PC-9 (cell line): ENCODE results near the gene NUDT7. TPM values are rescaled to one million over a fixed set of nuclear protein-coding genes. Genes with fewer than 3 reads are reported as not detected.

Source experiments
- BruUV-seq: library from RNA; stranded (reverse); fragments of 400-500 nt; replicated peaks from 2 replicates; lab custom pipeline; 2021; lab: Mats Ljungman, UMichigan
- CTCF ChIA-PET: fragments of 300-600 bp; sonication (Branson Sonifier 250); formaldehyde crosslinking; loops from one replicate; lab custom pipeline; 2022; ENCODE audit warnings: antibody characterized with exemption; lab: Charles Lee
- POLR2A ChIA-PET: fragments of 300-600 bp; sonication (Branson Sonifier 250); formaldehyde crosslinking; loops from one replicate; lab custom pipeline; 2022; ENCODE audit warnings: antibody characterized with exemption; ENCODE audit not compliant: unreplicated experiment; lab: Charles Lee
- DNase-seq, 2 experiments: peaks; one replicate each; pipeline versions ENCODE4 v3.0.0 to v3.0.0-alpha.2; 2015 to 2022; ENCODE audit warnings: mixed read lengths in 1 of 2
- H2AFZ ChIP-seq: fragments of 200-600 bp; sonication (generic); 2 replicates; pipeline ENCODE4 v1.8.1; 2017; ENCODE audit warnings: antibody characterized with exemption
- H3F3A ChIP-seq: fragments of 200-600 bp; sonication (generic); 2 replicates; pipeline ENCODE4 v1.8.1; 2017; ENCODE audit warnings: antibody characterized with exemption, mild to moderate bottlenecking, low read depth; ENCODE audit not compliant: insufficient read depth
- H3K27ac ChIP-seq: fragments of 200-600 bp; sonication (generic); 2 replicates; pipeline ENCODE4 v1.6.1; 2016; ENCODE audit warnings: mixed run types
- H3K27me3 ChIP-seq: fragments of 200-600 bp; sonication (generic); 2 replicates; pipeline ENCODE4 v1.6.1; 2016; ENCODE audit warnings: low read depth, mixed run types; ENCODE audit not compliant: insufficient read depth
- H3K36me3 ChIP-seq: fragments of 200-600 bp; sonication (generic); 2 replicates; pipeline ENCODE4 v1.6.1; 2016; ENCODE audit warnings: low read depth, mixed run types
- H3K4me1 ChIP-seq: fragments of 200-600 bp; sonication (generic); replicated peaks from 2 replicates; pipeline ENCODE4 v1.6.1; 2016; ENCODE audit warnings: mixed run types; ENCODE audit not compliant: insufficient read depth
- H3K4me2 ChIP-seq: fragments of 200-600 bp; sonication (generic); 2 replicates; pipeline ENCODE4 v1.6.1; 2017; ENCODE audit warnings: mixed run types
- H3K4me3 ChIP-seq: fragments of 200-600 bp; sonication (generic); 2 replicates; pipeline ENCODE4 v1.6.1; 2016; ENCODE audit warnings: mixed run types
- H3K79me2 ChIP-seq: fragments of 200-600 bp; sonication (generic); 2 replicates; pipeline ENCODE4 v1.6.1; 2017; ENCODE audit warnings: low read depth, mixed run types
- H3K9me2 ChIP-seq: fragments of 200-600 bp; sonication (generic); 2 replicates; pipeline ENCODE4 v1.8.1; 2017; ENCODE audit warnings: mild to moderate bottlenecking; ENCODE audit not compliant: insufficient read depth
- H3K9me3 ChIP-seq: fragments of 200-600 bp; sonication (generic); 2 replicates; pipeline ENCODE4 v1.8.1; 2016; ENCODE audit warnings: low read depth; ENCODE audit not compliant: insufficient read depth
- H4K20me1 ChIP-seq: fragments of 200-600 bp; sonication (generic); 2 replicates; pipeline ENCODE4 v1.8.1; 2017; ENCODE audit not compliant: insufficient read depth
- CTCF ChIP-seq: fragments of 200-600 bp; sonication (generic); conservative IDR thresholded peaks from 2 replicates; pipeline ENCODE4 v1.6.1; 2017; ENCODE audit warnings: mixed run types, antibody characterized with exemption, mild to moderate bottlenecking, moderate library complexity
- EZH2 ChIP-seq: fragments of 200-600 bp; sonication (generic); IDR thresholded peaks from 2 replicates; pipeline ENCODE4 v1.8.0; 2017; ENCODE audit warnings: antibody characterized with exemption, low read depth
- intact Hi-C: fragments of 100-400 bp; cut with micrococcal nuclease; formaldehyde crosslinking; loops from one replicate; pipeline ENCODE4 v1.10.0; 2022; ENCODE audit not compliant: unreplicated experiment
- total RNA-seq: library from RNA; stranded (reverse); gene quantifications from 2 replicates; pipeline ENCODE4 v1.2.3, GENCODE V29; 2021

Gene NUDT7
- total RNA-seq, 1 experiment from 2014 or later: not detected

- Histone ChIP-seq H3K27me3 (peaks cover 35% of the 10 kb centered on the region), H3F3A (no peaks in the 10 kb centered on the region), H3K4me1 (no peaks in the 10 kb centered on the region), H3K4me2 (no peak overlapping the region), H2AFZ (no peak overlapping the region), H3K36me3 (no peaks in the 10 kb centered on the region), H3K79me2 (no peaks in the 10 kb centered on the region), H3K9me3 (0 out of 2 replicates have a peak, but pooled peaks cover 4% of the 10 kb centered on the region), H4K20me1 (no peaks in the 10 kb centered on the region), H3K9me2 (no peaks in the 10 kb centered on the region), H3K4me3 (no peak overlapping the region), H3K27ac (no peak overlapping the region)
- ChIA-PET CTCF (no interaction called here), POLR2A (no interaction called here)
- BruUV-seq: no TSS peak
- intact Hi-C loops: no loop called here
- TF ChIP-seq EZH2: no peak
- no peak for TF ChIP-seq CTCF
- DNase-seq: no peak
Observed at GRCh38 chr16:77775911-77776909, 53.9 kb downstream of the NUDT7 start.

- H3K4me1 ChIP-seq: no peaks in the 10 kb centered on the region
- no peaks in the 10 kb centered on the region for H3K79me2 ChIP-seq
- H3K9me3 ChIP-seq: 0 out of 2 replicates have a peak, but pooled peaks cover 4% of the 10 kb centered on the region
- no peak overlapping the region for H3K4me3 ChIP-seq
- H3K27ac ChIP-seq: no peak overlapping the region
- no peaks in the 10 kb centered on the region for H3F3A ChIP-seq
- CTCF ChIA-PET: no interaction called here
- DNase-seq: no peak
- no peaks in the 10 kb centered on the region for H3K9me2 ChIP-seq
- H3K27me3 ChIP-seq: peaks cover 35% of the 10 kb centered on the region
- no peak for TF ChIP-seq CTCF
- TF ChIP-seq EZH2: no peak
- H3K36me3 ChIP-seq: no peaks in the 10 kb centered on the region
- no peak overlapping the region for H2AFZ ChIP-seq
- POLR2A ChIA-PET: no interaction called here
- H4K20me1 ChIP-seq: no peaks in the 10 kb centered on the region
- no peak overlapping the region for H3K4me2 ChIP-seq
- no TSS peak for BruUV-seq
- intact Hi-C loops: no loop called here
Observed at GRCh38 chr16:77777745-77778144, 55.4 kb downstream of the NUDT7 start.

GRCh38 chr16:77780378-77780837 lies 58.1 kb downstream of the NUDT7 start:
- no peaks in the 10 kb centered on the region for H3K36me3 ChIP-seq
- H3K79me2 ChIP-seq: no peaks in the 10 kb centered on the region
- no peaks in the 10 kb centered on the region for H4K20me1 ChIP-seq
- peaks cover 30% of the 10 kb centered on the region for H3K27me3 ChIP-seq
- no peak overlapping the region for H3K27ac ChIP-seq
- no peaks in the 10 kb centered on the region for H3K9me2 ChIP-seq
- ChIA-PET CTCF (no interaction called here), POLR2A (no interaction called here)
- H2AFZ ChIP-seq: no peak overlapping the region
- H3K4me3 ChIP-seq: no peak overlapping the region
- no peak overlapping the region for H3K4me2 ChIP-seq
- no peaks in the 10 kb centered on the region for H3F3A ChIP-seq
- DNase-seq: no peak
- no peaks in the 10 kb centered on the region for H3K4me1 ChIP-seq
- BruUV-seq: no TSS peak
- intact Hi-C loops: no loop called here
- H3K9me3 ChIP-seq: 0 out of 2 replicates have a peak, but pooled peaks cover 4% of the 10 kb centered on the region
- TF ChIP-seq CTCF: no peak
- no peak for TF ChIP-seq EZH2
